GM19099 (cell line): Measurements from ENCODE around the gene COG4.

Source experiments
- POLR2A ChIP-seq: IDR thresholded peaks from 3 replicates; pipeline ENCODE4 v1.6.1; 2011; ENCODE audit warnings: low read depth; ENCODE audit not compliant: insufficient read length; ENCODE audit errors: extremely low read depth

COG4 gene

GRCh38 chr16:70438585-70438968 lies 84.8 kb downstream of the COG4 start:
- no peak for TF ChIP-seq POLR2A

DNA sequence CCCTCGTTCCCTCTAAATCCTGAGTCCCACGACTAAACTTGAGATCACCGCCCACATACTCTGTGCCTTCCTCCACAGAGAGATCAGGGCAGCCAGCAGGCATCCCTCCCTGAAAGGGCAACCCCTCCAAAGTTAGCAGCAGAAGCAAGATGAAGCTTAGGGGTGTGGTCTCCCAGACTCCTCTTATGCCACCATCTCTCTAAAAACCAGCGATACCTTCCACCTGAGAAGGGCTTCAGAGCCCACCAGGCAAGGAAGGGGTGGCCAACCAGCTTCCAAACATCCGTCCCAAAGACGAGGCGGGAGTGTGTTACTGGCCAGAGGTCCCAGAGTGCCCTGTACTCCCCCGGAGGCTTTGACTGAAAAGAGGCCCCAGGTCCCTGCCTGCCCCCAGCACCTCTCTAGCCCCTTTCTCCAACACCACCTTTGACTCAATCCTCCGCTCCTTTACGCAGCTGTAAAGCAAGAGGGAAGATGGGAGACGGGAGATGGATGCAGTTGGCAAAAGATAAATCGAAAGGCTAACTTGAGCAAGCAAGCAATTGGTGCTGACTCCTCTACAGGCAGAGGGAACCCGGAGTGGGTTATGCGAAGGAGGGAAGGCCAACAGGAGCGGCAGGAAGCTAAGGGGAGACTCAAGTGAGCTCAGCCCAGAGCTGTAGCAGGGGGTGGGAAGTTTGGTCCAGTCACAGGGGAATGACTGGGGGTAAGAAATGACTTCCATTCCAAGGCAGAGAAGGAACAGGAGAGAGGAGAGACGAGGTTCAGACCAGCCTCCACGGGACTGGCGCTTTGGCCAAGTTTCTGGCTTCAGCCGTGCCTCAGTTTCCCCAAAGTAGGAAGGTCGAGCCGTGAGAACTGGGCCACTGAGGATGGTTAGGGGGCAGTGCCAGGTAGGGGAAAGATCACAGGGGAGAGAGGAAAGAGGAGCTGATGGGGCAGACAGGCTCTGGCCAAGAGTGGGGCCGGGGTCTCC lies 85.5 kb downstream of the COG4 start:
- no peak for TF ChIP-seq POLR2A

DNA sequence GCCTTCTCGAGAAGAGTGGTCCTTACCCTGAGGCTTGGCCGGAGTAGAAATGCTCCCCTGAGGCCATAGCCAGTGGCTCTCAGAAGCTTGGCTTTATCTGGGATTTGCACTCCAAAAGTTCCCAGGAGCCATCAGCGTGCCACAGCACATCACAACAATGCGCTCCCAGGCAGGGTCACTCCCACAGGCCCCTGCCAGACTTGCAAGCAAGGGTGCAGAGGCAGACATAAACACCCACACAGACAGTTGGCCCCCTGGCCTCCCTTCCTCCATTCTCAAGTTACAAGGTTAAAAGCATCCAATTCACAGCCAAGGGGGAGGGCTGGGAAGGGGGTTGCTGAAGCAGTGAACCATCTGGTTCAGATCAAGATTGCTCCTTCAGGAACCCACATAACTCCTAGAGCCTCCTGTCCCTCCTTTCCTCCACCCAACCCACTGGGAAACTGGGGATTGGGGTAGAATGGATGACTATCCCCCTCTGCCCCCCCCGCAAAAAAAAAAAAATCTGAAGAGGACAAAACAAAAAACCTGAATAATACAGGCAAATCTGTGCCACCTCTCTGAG lies 86.3 kb downstream of the COG4 start:
- TF ChIP-seq POLR2A, result no peak

GRCh38 chr16:70434484-70435260 lies 88.7 kb downstream of the COG4 start:
- no peak for TF ChIP-seq POLR2A

DNA sequence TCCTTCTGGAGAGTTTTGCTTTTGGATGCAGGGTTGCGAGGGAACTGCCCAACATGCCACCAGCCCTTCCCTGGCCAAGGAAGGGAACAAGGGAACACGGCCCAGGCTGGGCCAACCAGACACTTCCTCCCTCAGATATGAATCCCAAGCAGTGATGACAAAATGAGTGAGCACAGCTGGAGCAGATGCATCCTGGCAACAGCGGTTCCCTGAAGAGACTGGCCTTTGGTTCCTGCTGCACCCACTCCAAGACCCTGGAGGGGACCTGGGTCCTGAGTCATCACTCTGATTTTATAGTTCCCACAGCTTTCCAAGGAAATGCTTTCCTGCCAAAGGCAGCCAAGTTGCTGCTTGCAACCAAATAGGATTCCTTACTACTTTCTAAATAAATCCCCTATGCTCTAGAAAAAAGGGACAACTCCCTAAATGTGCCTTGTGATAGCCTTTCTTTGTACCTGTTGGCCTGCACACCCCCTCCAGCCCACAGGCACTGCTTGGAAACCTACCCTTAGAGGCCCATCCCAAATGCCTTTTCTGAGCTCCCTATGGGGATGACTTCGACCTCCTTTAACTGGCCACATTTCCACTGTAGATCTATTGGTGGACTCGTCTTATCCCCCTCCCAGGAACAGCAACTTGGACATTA lies 89.8 kb downstream of the COG4 start:
- TF ChIP-seq POLR2A, result no peak

GRCh38 chr16:70432723-70433457 lies 90.5 kb downstream of the COG4 start:
- peak; percentile 41 for TF ChIP-seq POLR2A

DNA sequence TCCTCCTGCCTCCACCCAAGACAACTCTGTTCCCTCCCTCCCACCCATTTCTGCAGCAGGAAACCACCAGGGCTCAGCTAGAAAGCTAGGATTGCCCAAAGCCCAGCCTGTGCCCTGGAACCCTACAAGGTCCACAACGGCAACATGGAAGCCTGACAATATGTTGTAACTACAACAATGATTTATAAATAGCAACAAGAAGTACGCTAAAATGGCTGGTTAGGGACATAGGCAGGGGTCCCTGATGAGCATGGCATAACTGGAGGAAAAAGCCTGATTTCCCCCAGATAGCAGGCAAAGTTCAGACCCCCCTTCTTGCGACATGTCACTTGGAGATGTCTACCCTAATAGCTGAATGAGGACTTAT lies 91.0 kb downstream of the COG4 start:
- TF ChIP-seq POLR2A, result no peak

GRCh38 chr16:70430667-70431536 lies 92.5 kb downstream of the COG4 start:
- peak; percentile 47 for TF ChIP-seq POLR2A
